Psoas muscle (tissue), 8 donors: ENCODE data around the gene MINDY4. TPM values are rescaled to one million over a fixed set of nuclear protein-coding genes. Genes with fewer than 3 reads are reported as not detected.

Experiments used
- ATAC-seq, 4 donors: fragments of 200-7000 bp; cut with Tn5 transposase; one replicate each; pipeline ENCODE4 v1.9.1; 2020; ENCODE audit warnings: moderate library complexity in 3 of 4, mild to moderate bottlenecking in 2 of 4
- DNase-seq, 2 donors: peaks; one replicate each; pipeline ENCODE4 v3.0.0-alpha.2; 2020
- H3K27ac ChIP-seq: fragments of 200-600 bp; one replicate; pipeline ENCODE4 v1.8.0; 2022
- H3K27me3 ChIP-seq, 3 donors: fragments of 200-600 bp in 1 of 3; one replicate each; pipeline versions ENCODE4 v1.6.1 to v1.8.0; 2013 to 2022; ENCODE audit warnings: low read length in 2 of 3, mild to moderate bottlenecking in 2 of 3, moderate library complexity in 1 of 3; ENCODE audit not compliant: insufficient read depth in 3 of 3
- H3K36me3 ChIP-seq, 2 donors: fragments of 200-600 bp in 1 of 2; one replicate each; pipeline versions ENCODE4 v1.6.1 to v1.8.0; 2013 to 2022; ENCODE audit warnings: low read depth in 1 of 2, mild to moderate bottlenecking in 1 of 2, moderate library complexity in 1 of 2; ENCODE audit not compliant: insufficient read depth in 1 of 2
- H3K4me1 ChIP-seq: fragments of 200-600 bp; one replicate; pipeline ENCODE4 v1.8.0; 2022
- H3K4me3 ChIP-seq: fragments of 200-600 bp; one replicate; pipeline ENCODE4 v1.8.0; 2022; ENCODE audit warnings: mild to moderate bottlenecking
- H3K9me3 ChIP-seq: fragments of 200-600 bp; one replicate; pipeline ENCODE4 v1.8.0; 2022
- CTCF ChIP-seq: fragments of 200-600 bp; IDR thresholded peaks from one replicate; pipeline ENCODE4 v1.8.0; 2022; ENCODE audit warnings: antibody characterized with exemption
- WGBS, 3 donors: extraction: QIAGEN DNeasy Blood & Tissue Kit; methylation state at CpG; one replicate each; pipeline versions ENCODE4 v1.1.6 to v1.1.7; 2013; 5-methylcytosine and 5-hydroxymethylcytosine counted together
- intact Hi-C, 2 donors: fragments of 100-400 bp; cut with DNase I; formaldehyde crosslinking; loops; one replicate each; pipeline versions ENCODE4 v1.11.0 to v1.14.2; 2022
- polyA plus RNA-seq, 3 donors: library from polyadenylated mRNA; stranded (reverse); fragments of 200-250 nt; gene quantifications; one replicate each; pipeline ENCODE4 v1.2.3, GENCODE V29; 2013
- total RNA-seq, 4 donors: library from RNA; stranded (reverse); fragmentation: NEBNext Ultra II Directional in 2 of 4; extraction: Animal tissue kit (Norgen Biotek cat#: 25700) in 2 of 4; gene quantifications; one replicate each; pipeline versions ENCODE4 v1.2.1 to v1.2.4, GENCODE V29; 2021 to 2023
- donor health status: healthy with polysubstance abuse.
- donor health status: DM: no; HTN: no; CAD: no; lungs with moderate emphysema.
- donor health status: Bipolar disorder and iron deficiency.
- donor health status: healthy.
- donor health status: DM: yes; HTN: yes; CAD: no.
- donor health status: DM: no; HTN: no; CAD: no.
- donor health status: DM: no; HTN: no; CAD: no.
- donor health status: DM: yes; HTN: yes; CAD: no.

MINDY4 gene
- total and polyA plus RNA-seq, 7 donors, result 0.86 to 3.5 (median 1.5) TPM

DNA sequence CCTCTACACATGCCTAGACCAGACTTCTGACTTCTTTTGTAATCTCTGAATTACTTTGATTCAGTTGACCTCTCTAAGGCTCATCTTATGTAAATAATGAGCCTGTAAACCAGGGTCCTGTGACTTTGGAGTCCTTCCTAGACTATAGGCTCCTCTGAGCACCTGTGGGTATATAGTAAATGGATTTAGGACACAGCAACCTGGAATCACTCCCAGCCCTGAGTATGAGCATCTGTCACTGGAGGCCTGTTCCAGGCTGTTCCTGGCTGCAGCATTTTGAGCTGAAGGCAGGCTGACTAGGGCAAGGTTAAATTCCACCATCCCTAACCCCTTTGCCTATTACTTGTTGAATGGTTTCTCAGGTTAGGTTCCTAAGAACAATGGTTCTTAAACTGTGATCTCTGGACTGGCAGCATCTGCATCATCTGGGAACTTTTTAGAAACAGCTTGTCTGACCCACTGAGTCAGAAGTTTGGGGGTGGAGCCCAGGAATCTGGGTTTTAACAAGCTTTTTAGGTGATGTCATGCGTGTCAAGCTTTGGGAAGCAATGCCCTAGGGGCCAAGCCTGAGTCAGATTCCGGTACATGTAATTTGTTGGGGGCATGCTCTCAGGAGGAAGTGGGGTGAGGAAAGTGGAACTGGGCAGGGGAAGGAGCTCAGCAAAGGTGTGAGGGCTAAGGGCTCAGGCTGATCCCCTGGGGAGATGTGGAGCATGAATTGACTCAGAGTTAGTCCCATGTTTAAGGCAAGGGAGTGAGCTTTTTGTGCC lies 28.2 kb downstream of the MINDY4 start:
- peaks cover 24% of the 10 kb centered on the region for H3K4me1 ChIP-seq
- H3K27ac ChIP-seq, result no peak overlapping the region
- H3K27me3 ChIP-seq, result no peaks in the 10 kb centered on the region
- intact Hi-C loops, result no loop called here
- H3K36me3 ChIP-seq, result no peaks in the 10 kb centered on the region
- ATAC-seq (peak; percentile 11 to 56 (median 46)), DNase-seq (peak; percentile 73 to 78)
- no peak overlapping the region for H3K4me3 ChIP-seq
- 53 to 56% (median 54%) methylated on average over 2 of the region's 2 CpGs for WGBS, 3 donors
- no peaks in the 10 kb centered on the region for H3K9me3 ChIP-seq
- TF ChIP-seq CTCF, result no peak

GRCh38 chr7:30799976-30800661 lies 28.9 kb downstream of the MINDY4 start:
- Histone ChIP-seq H3K27ac (no peak overlapping the region), H3K4me3 (no peak overlapping the region), H3K36me3 (no peaks in the 10 kb centered on the region), H3K27me3 (no peaks in the 10 kb centered on the region), H3K4me1 (peaks cover 25% of the 10 kb centered on the region), H3K9me3 (no peaks in the 10 kb centered on the region)
- DNase-seq (no peak), ATAC-seq (peak in 1 of 4 donors; percentile 6)
- no peak for TF ChIP-seq CTCF
- intact Hi-C loops, result loop anchor here (2.0 to 10.0 kb wide), 5 partner anchors 175 to 835 kb away; no protein-coding TSS in a partner anchor
- WGBS, 3 donors, result 75 to 76% (median 75%) methylated on average over 5 of the region's 5 CpGs

DNA sequence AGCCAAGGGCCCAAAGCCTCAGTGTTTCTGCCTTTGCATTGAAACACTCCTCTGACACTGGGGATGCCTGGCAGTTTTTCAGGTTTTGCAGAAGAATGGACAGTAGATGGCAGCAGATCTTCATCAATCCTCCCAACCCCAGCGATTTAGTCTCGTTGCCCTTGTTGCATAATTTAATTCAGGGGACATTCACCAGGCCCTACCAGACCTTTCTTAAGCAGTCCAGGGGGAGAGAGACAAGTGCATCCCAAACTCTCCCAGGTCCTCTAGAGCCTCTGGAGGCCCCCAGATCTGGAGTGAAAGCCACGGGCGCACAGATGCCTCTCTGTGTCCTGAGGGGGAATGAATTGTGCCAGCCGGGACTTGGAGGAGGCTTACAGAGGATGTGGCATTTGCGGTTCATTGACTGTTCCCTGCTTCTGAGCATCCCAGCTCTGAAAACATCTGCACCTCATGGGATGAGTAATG lies 29.6 kb downstream of the MINDY4 start:
- TF ChIP-seq CTCF, result peak; percentile 73
- Histone ChIP-seq H3K4me3 (no peak overlapping the region), H3K27me3 (no peaks in the 10 kb centered on the region), H3K36me3 (no peaks in the 10 kb centered on the region), H3K9me3 (no peaks in the 10 kb centered on the region), H3K27ac (no peak overlapping the region), H3K4me1 (peaks cover 25% of the 10 kb centered on the region)
- intact Hi-C loops, result loop anchor here (2.0 to 10.0 kb wide), 5 partner anchors 174 to 834 kb away; no protein-coding TSS in a partner anchor
- DNase-seq (peak in 1 of 2 donors; percentile 25), ATAC-seq (peak; percentile 72 to 93 (median 80))
- 33 to 39% (median 36%) methylated on average over 6 of the region's 6 CpGs for WGBS, 3 donors

- no peak overlapping the region for H3K4me3 ChIP-seq
- WGBS, 3 donors, result 80 to 88% (median 81%) methylated on average over 4 of the region's 4 CpGs
- TF ChIP-seq CTCF, result no peak
- peaks cover 18% of the 10 kb centered on the region for H3K4me1 ChIP-seq
- no peaks in the 10 kb centered on the region for H3K27me3 ChIP-seq
- H3K9me3 ChIP-seq, result no peaks in the 10 kb centered on the region
- ATAC-seq (no peak), DNase-seq (no peak)
- H3K27ac ChIP-seq, result no peak overlapping the region
- H3K36me3 ChIP-seq, result no peaks in the 10 kb centered on the region
- intact Hi-C loops, result loop anchor here (5.0 to 10.0 kb wide), 3 partner anchors 174 to 832 kb away; no protein-coding TSS in a partner anchor
Measured at GRCh38 chr7:30802812-30803211, 31.6 kb downstream of the MINDY4 start.
